BLaER1 treated with 17β-estradiol and CSF1 and Interleukin-3, amounts not matched to agents 10 nM and 100 nM (cell line): ENCODE measurements around the gene GNA14.

Source experiments
- H3K27ac ChIP-seq, 11 experiments: shearing (Covaris generic); formaldehyde crosslinking; 2 replicates each; pipeline ENCODE4 v1.8.1; 2022
- H3K27me3 ChIP-seq, 11 experiments: shearing (Covaris generic); formaldehyde crosslinking; 2 replicates each; pipeline ENCODE4 v1.8.1; 2022
- H3K36me3 ChIP-seq, 11 experiments: shearing (Covaris generic); formaldehyde crosslinking; 2 replicates each; pipeline ENCODE4 v1.8.1; 2022
- H3K4me1 ChIP-seq, 10 experiments: shearing (Covaris generic); formaldehyde crosslinking; 2 replicates each; pipeline ENCODE4 v1.8.1; 2022
- H3K4me2 ChIP-seq, 11 experiments: shearing (Covaris generic); formaldehyde crosslinking; 2 replicates each; pipeline ENCODE4 v1.8.1; 2022
- H3K4me3 ChIP-seq, 10 experiments: shearing (Covaris generic); formaldehyde crosslinking; 2 replicates each; pipeline ENCODE4 v1.8.1; 2022
- H3K9ac ChIP-seq, 11 experiments: shearing (Covaris generic); formaldehyde crosslinking; 2 replicates each; pipeline ENCODE4 v1.8.1; 2022
- H3K9me3 ChIP-seq, 11 experiments: shearing (Covaris generic); formaldehyde crosslinking; replicated peaks in 1 of 11; 2 replicates each; pipeline ENCODE4 v1.8.1; 2022
- H4K20me1 ChIP-seq, 11 experiments: shearing (Covaris generic); formaldehyde crosslinking; 2 replicates each; pipeline ENCODE4 v1.8.1; 2022
- Cebpa-rat ChIP-seq, 11 experiments: shearing (Covaris generic); IDR thresholded peaks; 2 replicates each; pipeline ENCODE4 v1.8.1; 2022

GNA14 gene

GRCh38 chr9:77433675-77434445 lies 214.3 kb downstream of the GNA14 start:
- no peak for TF ChIP-seq Cebpa-rat (IDR thresholded peaks at IDR 0.05)
- no peaks in the 10 kb centered on the region for H4K20me1 ChIP-seq
- H3K27ac ChIP-seq, result no peak overlapping the region; a peak in 1 of 22 replicates
- H3K4me3 ChIP-seq, result no peak overlapping the region
- no peak overlapping the region; a peak in 1 of 22 replicates for H3K9ac ChIP-seq
- H3K36me3 ChIP-seq, result no peaks in the 10 kb centered on the region
- no peaks in the 10 kb centered on the region for H3K27me3 ChIP-seq
- H3K4me1 ChIP-seq, result no peaks in the 10 kb centered on the region
- H3K9me3 ChIP-seq, result no peaks in the 10 kb centered on the region
- H3K4me2 ChIP-seq, result no peak overlapping the region

GRCh38 chr9:77432053-77432452 lies 216.1 kb downstream of the GNA14 start:
- no peak overlapping the region for H3K27ac ChIP-seq
- no peak overlapping the region for H3K4me2 ChIP-seq
- H3K9me3 ChIP-seq, result no peaks in the 10 kb centered on the region
- no peaks in the 10 kb centered on the region for H3K4me1 ChIP-seq
- H3K36me3 ChIP-seq, result no peaks in the 10 kb centered on the region
- 0 out of 22 replicates have a peak overlapping the region, but pooled peaks of 1 of the 11 experiments have one; percentile 10 for H3K9ac ChIP-seq
- H3K4me3 ChIP-seq, result no peak overlapping the region
- H3K27me3 ChIP-seq, result no peaks in the 10 kb centered on the region
- H4K20me1 ChIP-seq, result no peaks in the 10 kb centered on the region
- no peak for TF ChIP-seq Cebpa-rat (IDR thresholded peaks at IDR 0.05)

GRCh38 chr9:77429928-77430327 lies 218.2 kb downstream of the GNA14 start:
- Histone ChIP-seq H3K27ac (no peak overlapping the region), H3K36me3 (no peaks in the 10 kb centered on the region), H3K9me3 (no peaks in the 10 kb centered on the region), H3K4me2 (no peak overlapping the region), H4K20me1 (no peaks in the 10 kb centered on the region), H3K4me1 (peaks cover 0 to 10% (median 0%) of the 10 kb centered on the region in 10 experiments; a peak in 3 of 20 replicates), H3K9ac (no peak overlapping the region), H3K27me3 (no peaks in the 10 kb centered on the region), H3K4me3 (no peak overlapping the region)
- no peak for TF ChIP-seq Cebpa-rat (IDR thresholded peaks at IDR 0.05)

GRCh38 chr9:77427256-77427927 lies 220.7 kb downstream of the GNA14 start:
- Histone ChIP-seq H3K27me3 (no peaks in the 10 kb centered on the region), H3K4me3 (no peak overlapping the region), H3K4me2 (no peak overlapping the region), H3K9me3 (no peaks in the 10 kb centered on the region), H3K4me1 (peaks cover 0 to 13% (median 0%) of the 10 kb centered on the region in 10 experiments; a peak in 3 of 20 replicates), H3K36me3 (no peaks in the 10 kb centered on the region), H3K27ac (no peak overlapping the region), H3K9ac (no peak overlapping the region), H4K20me1 (no peaks in the 10 kb centered on the region)
- TF ChIP-seq Cebpa-rat (IDR thresholded peaks at IDR 0.05), result no peak

- Histone ChIP-seq H3K27me3 (no peaks in the 10 kb centered on the region), H3K9me3 (no peaks in the 10 kb centered on the region), H3K36me3 (no peaks in the 10 kb centered on the region), H3K27ac (no peak overlapping the region), H3K4me2 (no peak overlapping the region), H3K9ac (no peak overlapping the region), H4K20me1 (no peaks in the 10 kb centered on the region), H3K4me1 (peaks cover 0 to 13% (median 0%) of the 10 kb centered on the region in 10 experiments; a peak in 3 of 20 replicates), H3K4me3 (no peak overlapping the region)
- TF ChIP-seq Cebpa-rat (IDR thresholded peaks at IDR 0.05), result no peak
Observed at GRCh38 chr9:77426712-77427111, 221.4 kb downstream of the GNA14 start.

GRCh38 chr9:77424993-77425392 lies 223.1 kb downstream of the GNA14 start:
- no peak overlapping the region for H3K4me3 ChIP-seq
- H3K9me3 ChIP-seq, result no peaks in the 10 kb centered on the region
- H3K27ac ChIP-seq, result no peak overlapping the region
- no peak overlapping the region for H3K9ac ChIP-seq
- H4K20me1 ChIP-seq, result no peaks in the 10 kb centered on the region
- no peaks in the 10 kb centered on the region for H3K36me3 ChIP-seq
- H3K4me1 ChIP-seq, result peaks cover 0 to 13% (median 0%) of the 10 kb centered on the region in 10 experiments; a peak in 3 of 20 replicates
- no peaks in the 10 kb centered on the region for H3K27me3 ChIP-seq
- TF ChIP-seq Cebpa-rat (IDR thresholded peaks at IDR 0.05), result no peak
- H3K4me2 ChIP-seq, result peak overlapping the region in 2 of 11 experiments; percentile 11 to 31; a peak in 1 of 22 replicates

- no peaks in the 10 kb centered on the region for H4K20me1 ChIP-seq
- no peak for TF ChIP-seq Cebpa-rat (IDR thresholded peaks at IDR 0.05)
Observed at GRCh38 chr9:77423841-77424240, 224.3 kb downstream of the GNA14 start.

GRCh38 chr9:77422969-77423368 lies 225.2 kb downstream of the GNA14 start:
- no peaks in the 10 kb centered on the region for H3K9me3 ChIP-seq
- H3K27me3 ChIP-seq, result no peaks in the 10 kb centered on the region
- no peaks in the 10 kb centered on the region for H4K20me1 ChIP-seq
- peaks cover 0 to 13% (median 0%) of the 10 kb centered on the region in 10 experiments; a peak in 3 of 20 replicates for H3K4me1 ChIP-seq
- H3K9ac ChIP-seq, result no peak overlapping the region
- no peak overlapping the region for H3K27ac ChIP-seq
- peak in 1 of 11 experiments; percentile 37; a peak in 2 of 22 replicates for TF ChIP-seq Cebpa-rat (IDR thresholded peaks at IDR 0.05)
- H3K36me3 ChIP-seq, result no peaks in the 10 kb centered on the region
- no peak overlapping the region for H3K4me2 ChIP-seq
- H3K4me3 ChIP-seq, result no peak overlapping the region

More at GRCh38 chr9:77423841-77424240, 224.3 kb downstream of the GNA14 start:
- Histone ChIP-seq H3K4me3 (no peak overlapping the region), H3K27me3 (no peaks in the 10 kb centered on the region), H3K9me3 (no peaks in the 10 kb centered on the region), H3K4me2 (no peak overlapping the region), H3K36me3 (no peaks in the 10 kb centered on the region), H3K9ac (no peak overlapping the region), H3K27ac (no peak overlapping the region), H3K4me1 (peaks cover 0 to 13% (median 0%) of the 10 kb centered on the region in 10 experiments; a peak in 3 of 20 replicates)

- H3K27ac ChIP-seq, result no peak overlapping the region
- no peak for TF ChIP-seq Cebpa-rat (IDR thresholded peaks at IDR 0.05)
- H3K9me3 ChIP-seq, result no peaks in the 10 kb centered on the region
- H3K4me3 ChIP-seq, result no peak overlapping the region
- no peaks in the 10 kb centered on the region for H3K27me3 ChIP-seq
- H3K36me3 ChIP-seq, result no peaks in the 10 kb centered on the region
- H3K4me2 ChIP-seq, result no peak overlapping the region
- H3K9ac ChIP-seq, result no peak overlapping the region
- H4K20me1 ChIP-seq, result no peaks in the 10 kb centered on the region
- peaks cover 0 to 13% (median 0%) of the 10 kb centered on the region in 10 experiments; a peak in 3 of 20 replicates for H3K4me1 ChIP-seq
Observed at GRCh38 chr9:77421506-77422265, 226.4 kb downstream of the GNA14 start.
